Effector memory CD8-positive, alpha-beta T cell (primary cell): ENCODE results near the gene EIF2S2.

Source experiments
- ATAC-seq: fragments of 150-1000 bp; cut with Tn5 transposase; replicated peaks from 2 replicates; pipeline ENCODE4 v1.10.0; 2021; ENCODE audit warnings: mild to moderate bottlenecking, moderate library complexity
- DNase-seq, 3 experiments: peaks; one replicate each; pipeline ENCODE4 v3.0.0; 2021
- H3K27ac Mint-ChIP-seq, 2 donors: one replicate each; pipeline ENCODE4 v1.8.0; 2022; ENCODE audit warnings: mild to moderate bottlenecking in 2 of 2, mixed read lengths in 2 of 2, moderate library complexity in 2 of 2
- H3K27me3 Mint-ChIP-seq, 2 donors: one replicate each; pipeline ENCODE4 v1.8.0; 2022; ENCODE audit warnings: mixed read lengths in 2 of 2
- H3K36me3 Mint-ChIP-seq: one replicate; pipeline ENCODE4 v1.8.0; 2022; ENCODE audit warnings: mild to moderate bottlenecking, moderate library complexity, mixed read lengths; ENCODE audit not compliant: insufficient read depth
- H3K4me1 Mint-ChIP-seq, 2 donors: one replicate each; pipeline ENCODE4 v1.8.0; 2022; ENCODE audit warnings: low read depth in 2 of 2, mixed read lengths in 2 of 2
- H3K4me3 Mint-ChIP-seq, 2 donors: one replicate each; pipeline ENCODE4 v1.8.0; 2022; ENCODE audit warnings: mild to moderate bottlenecking in 2 of 2, mixed read lengths in 2 of 2, moderate library complexity in 2 of 2
- H3K9me3 Mint-ChIP-seq, 2 donors: one replicate each; pipeline ENCODE4 v1.8.0; 2022; ENCODE audit warnings: mixed read lengths in 2 of 2

Gene EIF2S2

GRCh38 chr20:34110025-34110744 lies 1.9 kb downstream of the EIF2S2 start:
- Mint-ChIP-seq H3K27ac (peak overlapping the region; percentile 98 to 99), H3K9me3 (no peaks in the 10 kb centered on the region), H3K4me3 (peak overlapping the region; percentile 96 to 98), H3K36me3 (peaks cover 54% of the 10 kb centered on the region), H3K4me1 (peaks cover 46 to 57% of the 10 kb centered on the region in 2 donors), H3K27me3 (no peaks in the 10 kb centered on the region)
- no peak for DNase-seq
- ATAC-seq, result no peak

- Mint-ChIP-seq H3K27me3 (no peaks in the 10 kb centered on the region), H3K4me3 (peak overlapping the region; percentile 96 to 98), H3K9me3 (no peaks in the 10 kb centered on the region), H3K36me3 (peaks cover 62% of the 10 kb centered on the region), H3K4me1 (peaks cover 50 to 64% of the 10 kb centered on the region in 2 donors), H3K27ac (peak overlapping the region; percentile 20 to 98)
- DNase-seq (no peak), ATAC-seq (no peak)
These were observed 2.6 kb downstream of the EIF2S2 start for GRCh38 chr20:34109442-34109841.

- DNase-seq (no peak), ATAC-seq (no peak)
- no peaks in the 10 kb centered on the region for H3K27me3 Mint-ChIP-seq
- H3K9me3 Mint-ChIP-seq, result no peaks in the 10 kb centered on the region
- H3K36me3 Mint-ChIP-seq, result peaks cover 69% of the 10 kb centered on the region
- peaks cover 54 to 70% of the 10 kb centered on the region in 2 donors for H3K4me1 Mint-ChIP-seq
- peak overlapping the region in 1 of 2 donors; percentile 20 for H3K27ac Mint-ChIP-seq
- H3K4me3 Mint-ChIP-seq, result peak overlapping the region in 1 of 2 donors; percentile 96
These were observed 3.3 kb downstream of the EIF2S2 start for GRCh38 chr20:34108616-34109174.

GRCh38 chr20:34105978-34106675 lies 5.9 kb downstream of the EIF2S2 start:
- Mint-ChIP-seq H3K4me3 (peak overlapping the region; percentile 7 to 25), H3K27me3 (no peaks in the 10 kb centered on the region), H3K36me3 (peaks cover 79% of the 10 kb centered on the region), H3K9me3 (no peaks in the 10 kb centered on the region), H3K27ac (peak overlapping the region; percentile 80 to 81), H3K4me1 (peaks cover 46 to 76% of the 10 kb centered on the region in 2 donors)
- ATAC-seq (no peak), DNase-seq (no peak)

DNA sequence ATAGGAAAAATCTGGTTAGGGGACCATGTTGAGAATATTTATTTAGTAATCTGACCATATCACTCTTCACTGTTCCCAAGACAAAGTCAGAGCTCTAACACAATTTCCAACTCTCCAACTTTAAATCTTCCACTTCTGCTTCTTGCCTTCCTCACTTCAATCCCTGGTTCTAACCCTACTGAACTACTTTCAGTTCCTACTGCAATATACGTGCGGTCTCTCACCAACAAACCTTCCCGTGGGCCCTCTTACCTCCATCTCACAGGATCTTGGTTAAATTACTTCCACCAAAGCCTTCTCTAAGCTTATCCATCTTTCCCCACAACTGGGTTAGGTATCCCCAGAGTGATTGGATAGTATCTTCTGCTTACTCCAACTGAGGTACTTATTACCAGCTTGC lies 8.0 kb downstream of the EIF2S2 start:
- Mint-ChIP-seq H3K9me3 (no peaks in the 10 kb centered on the region), H3K27me3 (no peaks in the 10 kb centered on the region), H3K4me3 (no peak overlapping the region), H3K27ac (peak overlapping the region; percentile 80 to 81), H3K4me1 (peaks cover 34 to 57% of the 10 kb centered on the region in 2 donors), H3K36me3 (peaks cover 80% of the 10 kb centered on the region)
- ATAC-seq, result no peak
- no peak for DNase-seq

- Mint-ChIP-seq H3K27ac (peak overlapping the region; percentile 39 to 67), H3K27me3 (no peaks in the 10 kb centered on the region), H3K4me1 (peaks cover 21 to 43% of the 10 kb centered on the region in 2 donors), H3K4me3 (no peak overlapping the region), H3K9me3 (no peaks in the 10 kb centered on the region), H3K36me3 (peaks cover 89% of the 10 kb centered on the region)
- no peak for DNase-seq
- ATAC-seq, result no peak
These were observed 9.7 kb downstream of the EIF2S2 start for GRCh38 chr20:34102342-34102741.

DNA sequence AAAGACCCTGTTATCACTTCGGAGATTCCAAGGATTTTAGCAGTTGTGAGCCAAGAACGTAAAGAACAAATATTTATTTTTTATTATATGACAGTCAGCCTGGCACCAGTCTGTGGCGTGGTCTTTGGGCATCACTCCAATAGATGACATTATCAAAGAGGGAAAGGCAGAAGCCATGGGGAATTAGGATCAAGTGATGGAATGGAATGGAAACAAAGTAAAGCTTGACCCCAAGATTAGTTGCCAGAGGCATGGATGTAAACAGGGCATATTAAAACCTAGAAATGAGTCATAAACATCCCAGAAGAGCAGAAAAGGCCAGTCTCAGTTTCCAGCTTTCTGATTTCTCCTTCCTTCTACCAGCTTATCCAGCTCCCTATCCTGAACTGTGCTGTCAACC lies 11.5 kb downstream of the EIF2S2 start:
- H3K27me3 Mint-ChIP-seq, result no peaks in the 10 kb centered on the region
- H3K27ac Mint-ChIP-seq, result peak overlapping the region; percentile 7 to 70
- no peak overlapping the region for H3K4me3 Mint-ChIP-seq
- no peak for ATAC-seq
- DNase-seq, result no peak
- H3K4me1 Mint-ChIP-seq, result peaks cover 12 to 28% of the 10 kb centered on the region in 2 donors
- peaks cover 97% of the 10 kb centered on the region for H3K36me3 Mint-ChIP-seq
- H3K9me3 Mint-ChIP-seq, result no peaks in the 10 kb centered on the region

DNA sequence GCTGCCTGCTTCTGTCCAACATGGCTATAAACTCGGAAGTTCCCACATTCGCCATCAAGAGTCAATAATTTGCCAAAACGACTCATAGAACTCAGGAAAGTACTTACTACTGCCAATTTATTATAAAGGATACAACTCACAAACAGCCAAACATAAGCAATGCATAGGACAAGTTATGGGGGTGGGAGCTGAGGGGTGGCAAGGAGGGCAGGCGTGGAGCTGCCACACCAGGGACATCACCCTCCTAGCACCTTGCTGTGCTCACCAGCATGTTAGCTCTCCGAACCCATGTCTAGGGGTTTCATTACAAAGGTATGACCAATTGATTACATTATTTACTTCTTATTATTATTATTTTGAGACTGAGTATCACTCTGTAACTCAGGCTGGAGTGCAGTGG lies 12.4 kb downstream of the EIF2S2 start:
- Mint-ChIP-seq H3K27ac (peak overlapping the region in 1 of 2 donors; percentile 70), H3K27me3 (no peaks in the 10 kb centered on the region), H3K36me3 (peaks cover 97% of the 10 kb centered on the region), H3K4me1 (peaks cover 4 to 19% of the 10 kb centered on the region in 2 donors), H3K4me3 (no peak overlapping the region), H3K9me3 (no peaks in the 10 kb centered on the region)
- ATAC-seq, result no peak
- no peak for DNase-seq

GRCh38 chr20:34098570-34098969 lies 13.5 kb downstream of the EIF2S2 start:
- H3K4me1 Mint-ChIP-seq, result peaks cover 0 to 15% of the 10 kb centered on the region in 2 donors
- no peaks in the 10 kb centered on the region for H3K27me3 Mint-ChIP-seq
- H3K9me3 Mint-ChIP-seq, result no peaks in the 10 kb centered on the region
- DNase-seq, result no peak
- H3K27ac Mint-ChIP-seq, result peak overlapping the region in 1 of 2 donors; percentile 25
- no peak overlapping the region for H3K4me3 Mint-ChIP-seq
- peaks cover 96% of the 10 kb centered on the region for H3K36me3 Mint-ChIP-seq
- no peak for ATAC-seq

DNA sequence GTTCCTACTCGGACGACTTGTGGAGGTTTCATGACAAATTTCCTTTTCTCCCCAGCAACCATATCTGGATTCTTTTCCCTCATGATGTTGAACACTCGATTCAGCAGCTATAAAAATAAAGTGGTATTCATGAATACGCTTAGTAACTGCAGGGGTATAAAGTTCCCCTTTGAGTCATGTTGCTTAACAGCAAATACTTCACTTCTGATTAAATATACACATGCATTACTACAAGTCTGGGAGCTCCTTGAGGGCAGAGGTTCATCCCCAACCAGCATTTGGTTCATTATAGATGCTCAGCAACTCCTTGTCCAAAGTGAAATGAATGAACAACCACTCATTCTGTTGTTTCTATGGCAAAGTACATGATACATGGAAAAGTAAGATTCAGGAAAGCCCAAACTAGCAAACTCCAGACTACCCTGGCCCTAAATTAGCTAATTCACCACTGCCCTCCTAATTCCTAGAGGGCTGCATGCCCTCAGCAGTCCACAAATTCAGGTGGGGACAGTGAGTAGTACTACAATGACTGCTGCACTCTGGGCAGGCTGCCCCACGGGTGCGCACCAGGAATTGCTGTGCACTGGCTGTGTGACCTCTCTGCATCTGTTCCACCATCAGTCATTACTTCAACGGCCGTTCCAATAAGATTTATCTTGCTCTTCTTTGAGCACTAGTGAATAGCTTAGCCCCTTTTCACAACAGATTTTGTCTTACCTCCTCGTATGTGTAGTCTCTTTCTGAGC lies 15.2 kb downstream of the EIF2S2 start:
- ATAC-seq (no peak), DNase-seq (no peak)
- H3K9me3 Mint-ChIP-seq, result no peaks in the 10 kb centered on the region
- H3K27me3 Mint-ChIP-seq, result no peaks in the 10 kb centered on the region
- peaks cover 0 to 7% of the 10 kb centered on the region in 2 donors for H3K4me1 Mint-ChIP-seq
- H3K36me3 Mint-ChIP-seq, result peaks cover 96% of the 10 kb centered on the region
- peak overlapping the region in 1 of 2 donors; percentile 44 for H3K27ac Mint-ChIP-seq
- no peak overlapping the region for H3K4me3 Mint-ChIP-seq

- Mint-ChIP-seq H3K36me3 (peaks cover 95% of the 10 kb centered on the region), H3K27me3 (no peaks in the 10 kb centered on the region), H3K27ac (peak overlapping the region in 1 of 2 donors; percentile 41), H3K9me3 (no peaks in the 10 kb centered on the region), H3K4me1 (peaks cover 0 to 7% of the 10 kb centered on the region in 2 donors), H3K4me3 (no peak overlapping the region)
- DNase-seq (no peak), ATAC-seq (no peak)
These were observed 16.2 kb downstream of the EIF2S2 start for GRCh38 chr20:34095825-34096224.

DNA sequence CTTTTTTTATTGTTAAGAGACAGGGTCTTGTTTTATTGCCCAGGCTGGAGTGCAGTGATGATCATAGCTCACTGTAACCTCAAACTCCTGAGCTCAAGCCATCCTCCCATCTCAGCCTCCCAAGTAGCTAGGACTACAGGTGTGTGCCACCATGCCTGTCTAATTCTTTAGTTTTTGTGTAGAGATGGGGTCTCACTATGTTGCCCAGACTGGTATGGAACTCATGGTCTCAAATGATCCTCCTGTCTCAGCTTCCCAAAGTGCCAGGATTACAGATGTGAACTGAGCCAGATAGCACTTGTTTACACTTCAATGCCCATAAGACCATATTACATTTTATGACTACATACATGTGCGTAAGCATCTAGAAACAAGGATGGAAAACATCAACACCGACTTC lies 18.1 kb downstream of the EIF2S2 start:
- no peak overlapping the region for H3K4me3 Mint-ChIP-seq
- H3K9me3 Mint-ChIP-seq, result no peaks in the 10 kb centered on the region
- no peak for ATAC-seq
- H3K4me1 Mint-ChIP-seq, result peaks cover 0 to 7% of the 10 kb centered on the region in 2 donors
- H3K27ac Mint-ChIP-seq, result peak overlapping the region; percentile 62 to 64
- H3K36me3 Mint-ChIP-seq, result peaks cover 96% of the 10 kb centered on the region
- DNase-seq, result no peak
- no peaks in the 10 kb centered on the region for H3K27me3 Mint-ChIP-seq

DNA sequence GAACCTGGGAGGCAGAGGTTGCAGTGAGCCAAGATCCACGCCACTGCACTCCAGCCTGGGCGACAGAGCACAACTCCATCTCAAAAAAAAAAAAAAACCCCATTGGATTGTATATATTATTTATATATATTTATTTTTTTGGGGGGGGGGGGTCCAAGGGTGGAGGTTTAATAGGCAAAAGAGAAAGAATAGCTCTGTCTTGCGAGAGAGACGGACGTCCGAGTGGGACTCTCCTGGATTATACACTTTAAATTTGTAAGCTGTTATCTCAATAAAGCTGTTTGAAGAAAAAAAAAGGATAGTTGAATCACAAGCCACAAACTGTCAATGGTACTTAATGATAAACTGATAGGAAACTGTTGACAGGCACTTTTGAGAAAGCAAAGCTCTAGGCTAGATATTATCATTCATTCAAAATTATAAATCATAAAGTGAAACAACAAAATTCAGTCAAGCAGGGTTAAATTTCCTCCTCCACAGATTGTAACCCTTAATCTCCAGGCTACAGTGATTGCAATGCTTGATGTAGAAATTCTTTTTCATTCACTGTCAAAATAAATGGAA lies 20.3 kb downstream of the EIF2S2 start:
- H3K27ac Mint-ChIP-seq, result peak overlapping the region in 1 of 2 donors; percentile 25
- H3K4me1 Mint-ChIP-seq, result peaks cover 2 to 7% of the 10 kb centered on the region in 2 donors
- H3K9me3 Mint-ChIP-seq, result no peaks in the 10 kb centered on the region
- ATAC-seq (no peak), DNase-seq (no peak)
- no peaks in the 10 kb centered on the region for H3K27me3 Mint-ChIP-seq
- H3K4me3 Mint-ChIP-seq, result no peak overlapping the region
- H3K36me3 Mint-ChIP-seq, result peaks cover 96% of the 10 kb centered on the region
